Activated CD8-positive, alpha-beta memory T cell treated with anti-CD3 and anti-CD28 coated beads for 24 hours (primary cell): Measurements from ENCODE around the gene CRELD1.
"Not testable (repeated sequence)": the region's sequence is repeated elsewhere in the genome, so short reads cannot be mapped to it uniquely, and the experiment has no call there.

Source experiments
- DNase-seq: peaks from one replicate; pipeline ENCODE4 v3.0.0-alpha.2; 2020

The CRELD1 gene

GRCh38 chr3:9933561-9934234, at the start of gene CRELD1:
Gene CRELD1 (plus strand): TSS chr3:9933834. CDS start chr3:9934439, 605 bp downstream.
- peak; percentile 98 for DNase-seq

- DNase-seq, result no peak
These were observed 49.0 kb upstream of the CRELD1 start for GRCh38 chr3:9884555-9885165.

GRCh38 chr3:9886328-9886727, 47.3 kb upstream of the CRELD1 start:
- DNase-seq, result no peak

GRCh38 chr3:9887480-9887879, 46.2 kb upstream of the CRELD1 start:
- DNase-seq, result no peak

- no peak for DNase-seq
These were observed 45.1 kb upstream of the CRELD1 start for GRCh38 chr3:9888540-9888939.

- no peak for DNase-seq
These were observed 44.2 kb upstream of the CRELD1 start for GRCh38 chr3:9889405-9889804.

DNA sequence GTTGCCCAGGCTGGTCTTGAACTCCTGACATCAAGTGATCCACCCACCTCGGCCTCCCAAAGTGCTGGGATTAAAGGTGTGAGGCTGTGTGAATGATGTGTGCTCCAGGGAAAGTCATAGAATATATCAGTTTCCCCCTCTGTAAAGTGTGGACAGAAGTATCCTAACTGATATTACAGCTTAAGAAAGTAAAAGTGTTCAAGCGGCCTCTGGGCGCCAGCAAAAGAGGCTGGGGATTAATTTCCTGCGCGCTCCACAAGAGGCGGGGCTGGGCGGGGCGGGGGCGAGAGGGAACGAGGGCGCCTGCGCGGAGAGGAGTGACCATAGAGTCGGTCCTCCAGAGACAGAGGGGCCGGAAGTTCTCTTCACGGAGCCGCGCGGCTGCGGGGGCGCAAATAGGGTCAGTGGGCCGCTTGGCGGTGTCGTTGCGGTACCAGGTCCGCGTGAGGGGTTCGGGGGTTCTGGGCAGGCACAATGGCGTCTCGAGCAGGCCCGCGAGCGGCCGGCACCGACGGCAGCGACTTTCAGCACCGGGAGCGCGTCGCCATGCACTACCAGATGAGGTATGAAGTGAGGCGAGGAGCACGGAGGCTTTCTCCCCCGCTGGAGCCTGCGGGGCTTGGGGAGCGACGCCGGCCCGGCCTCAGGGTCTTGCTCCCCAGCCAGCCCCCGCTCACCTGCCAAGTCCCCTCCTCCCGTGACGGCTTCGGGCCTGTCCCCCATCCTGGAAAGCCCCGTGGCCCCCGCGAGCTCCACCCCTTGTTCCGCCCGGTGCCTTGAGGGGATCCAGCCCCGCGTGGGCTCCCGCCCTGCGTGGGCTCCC, 43.2 kb upstream of the CRELD1 start, which contains the start of gene JAGN1:
Gene JAGN1 (plus strand): TSS at position 362 of the 823 bp plus-strand sequence. CDS start 113 bp downstream, at position 475.
- DNase-seq, result peak; percentile 98

GRCh38 chr3:9891072-9891622, 42.5 kb upstream of the CRELD1 start:
- no peak for DNase-seq

DNA sequence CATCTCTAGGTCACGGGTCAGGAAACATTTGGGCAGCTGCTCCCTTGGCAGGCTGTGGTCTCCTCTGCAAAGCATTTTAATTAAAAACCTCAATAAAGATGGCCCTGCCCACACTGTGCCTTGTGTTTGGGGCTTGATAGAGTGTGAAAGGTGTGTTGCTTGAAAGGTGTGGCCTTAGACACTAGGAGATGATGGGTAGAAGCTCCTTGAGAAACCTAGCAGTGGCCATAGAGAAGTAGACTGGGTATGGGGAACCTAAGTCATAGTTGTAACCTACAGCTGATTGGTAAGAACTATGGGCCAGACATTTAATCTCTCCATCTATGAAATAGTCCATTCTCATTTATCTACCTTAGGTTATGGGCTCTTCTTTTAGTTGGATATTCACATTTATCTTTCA, 39.9 kb upstream of the CRELD1 start:
- DNase-seq, result no peak

- not testable (repeated sequence) for DNase-seq
These were observed 37.9 kb upstream of the CRELD1 start for GRCh38 chr3:9895715-9896114.

DNA sequence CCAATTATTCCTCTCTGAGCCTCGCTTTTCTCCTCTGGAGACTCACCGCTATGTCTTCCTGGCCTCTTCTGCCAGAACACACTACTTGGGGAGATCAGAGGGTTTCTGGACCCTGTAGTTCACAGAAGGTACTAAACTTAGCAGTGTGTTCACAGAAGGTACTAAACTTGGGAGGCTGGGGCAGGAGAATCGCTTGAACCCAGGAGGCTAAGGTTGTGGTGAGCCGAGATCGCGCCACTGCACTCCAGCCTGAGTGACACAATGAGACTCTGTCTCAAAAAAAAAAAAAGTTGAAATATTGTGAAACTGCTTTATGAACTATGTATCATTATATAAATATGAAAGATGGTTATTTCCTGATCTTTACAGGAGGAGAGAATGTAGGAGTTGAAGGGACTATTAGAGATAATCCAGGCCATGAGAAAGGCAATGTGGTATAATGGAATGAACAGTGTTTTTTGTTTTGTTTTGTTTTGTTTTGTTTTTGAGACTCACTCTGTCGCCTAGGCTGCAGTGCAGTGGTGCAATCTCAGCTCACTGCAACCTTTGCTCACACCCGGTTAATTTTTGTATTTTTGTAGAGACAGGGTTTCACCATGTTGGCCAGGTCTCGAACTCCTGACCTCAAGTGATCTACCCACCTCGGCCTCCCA, 36.8 kb upstream of the CRELD1 start:
- not testable (repeated sequence) for DNase-seq

DNA sequence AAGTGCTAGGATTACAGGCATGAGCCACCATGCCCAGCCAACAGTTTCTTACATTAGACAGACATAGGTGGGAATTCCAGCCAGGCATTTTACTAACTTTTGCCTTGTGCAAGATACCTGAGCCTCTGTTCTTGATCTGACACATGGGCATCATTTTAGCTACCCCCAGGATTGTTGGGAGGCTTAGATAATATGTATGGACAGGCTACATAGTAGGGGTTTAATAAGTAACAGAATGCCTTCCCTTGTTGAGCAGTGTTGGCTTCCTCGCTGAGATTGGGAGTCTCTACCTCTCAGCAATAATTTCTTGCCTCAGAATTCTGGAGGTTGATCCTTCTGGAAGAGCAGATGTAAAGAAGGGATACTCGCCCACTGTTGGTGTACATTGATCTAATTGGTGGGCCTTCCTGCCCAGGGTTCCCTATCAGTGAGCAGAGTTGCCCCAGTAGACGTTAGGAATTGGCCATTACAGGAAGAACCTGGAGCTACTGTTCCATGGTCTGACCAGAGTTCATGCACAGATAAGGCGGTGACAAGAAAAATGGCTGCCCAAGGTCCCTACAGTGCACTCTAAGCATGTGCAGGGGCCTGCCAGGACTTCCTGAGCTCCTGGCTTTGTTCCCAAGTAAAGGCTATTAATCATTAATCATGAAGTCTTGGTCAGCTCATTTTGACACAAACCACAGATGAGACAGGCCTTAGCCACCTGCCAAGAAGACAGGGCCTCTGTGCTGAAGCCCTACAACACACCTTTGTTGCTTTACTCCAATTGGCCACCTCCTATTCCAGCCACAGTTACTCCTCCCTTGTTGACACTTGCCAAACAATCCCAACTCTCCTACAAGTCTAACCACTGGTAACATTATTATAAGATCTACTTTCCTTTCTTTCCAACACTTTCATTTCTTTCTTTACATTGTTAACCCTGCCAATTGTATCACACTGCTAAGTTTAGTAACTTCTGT, 35.9 kb upstream of the CRELD1 start:
- DNase-seq, result no peak

GRCh38 chr3:9898467-9899241, 35.0 kb upstream of the CRELD1 start:
- no peak for DNase-seq

GRCh38 chr3:9899289-9899791, 34.3 kb upstream of the CRELD1 start:
- DNase-seq, result no peak

DNA sequence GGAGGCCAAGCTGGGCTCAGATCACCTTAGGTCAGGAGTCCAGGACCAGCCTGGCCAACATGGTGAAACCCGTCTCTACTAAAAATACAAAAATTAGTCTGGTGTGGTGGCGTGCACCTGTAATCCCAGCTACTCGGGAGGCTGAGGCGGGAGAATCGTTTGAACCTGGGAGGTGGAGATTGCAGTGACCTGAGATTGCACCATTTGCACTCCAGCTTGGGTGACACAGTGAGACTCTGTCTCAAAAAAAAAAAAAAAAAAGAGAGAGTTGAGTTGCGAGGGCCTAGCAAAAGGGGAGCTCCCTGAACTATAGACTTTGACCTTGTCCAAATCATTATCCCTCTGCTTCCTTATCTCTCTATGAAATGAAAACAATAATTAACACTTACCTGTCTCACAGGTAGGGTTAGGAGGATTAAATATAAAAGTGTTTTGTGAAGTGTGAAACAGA, 32.6 kb upstream of the CRELD1 start:
- not testable (repeated sequence) for DNase-seq

DNA sequence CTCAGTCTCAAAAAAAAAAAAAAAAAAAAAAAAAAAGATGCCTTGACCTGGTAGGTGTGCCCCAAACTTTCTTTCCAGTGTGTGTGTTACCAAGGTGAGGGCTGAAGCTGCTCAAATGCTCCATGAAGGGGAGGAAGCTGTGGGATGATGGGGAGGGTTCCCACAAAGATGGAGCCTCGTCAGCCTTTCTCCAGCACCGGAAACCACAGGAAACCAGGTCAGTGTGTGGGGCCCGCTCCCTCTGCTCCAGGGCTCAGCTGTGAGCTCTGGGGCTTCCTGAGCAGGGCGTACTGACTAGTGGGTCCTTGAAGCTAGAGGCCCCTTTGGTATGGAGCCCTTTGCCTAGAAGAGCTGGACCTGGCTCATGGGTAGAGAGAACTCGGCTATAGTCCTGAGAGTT, 31.7 kb upstream of the CRELD1 start:
- peak; percentile 64 for DNase-seq

DNA sequence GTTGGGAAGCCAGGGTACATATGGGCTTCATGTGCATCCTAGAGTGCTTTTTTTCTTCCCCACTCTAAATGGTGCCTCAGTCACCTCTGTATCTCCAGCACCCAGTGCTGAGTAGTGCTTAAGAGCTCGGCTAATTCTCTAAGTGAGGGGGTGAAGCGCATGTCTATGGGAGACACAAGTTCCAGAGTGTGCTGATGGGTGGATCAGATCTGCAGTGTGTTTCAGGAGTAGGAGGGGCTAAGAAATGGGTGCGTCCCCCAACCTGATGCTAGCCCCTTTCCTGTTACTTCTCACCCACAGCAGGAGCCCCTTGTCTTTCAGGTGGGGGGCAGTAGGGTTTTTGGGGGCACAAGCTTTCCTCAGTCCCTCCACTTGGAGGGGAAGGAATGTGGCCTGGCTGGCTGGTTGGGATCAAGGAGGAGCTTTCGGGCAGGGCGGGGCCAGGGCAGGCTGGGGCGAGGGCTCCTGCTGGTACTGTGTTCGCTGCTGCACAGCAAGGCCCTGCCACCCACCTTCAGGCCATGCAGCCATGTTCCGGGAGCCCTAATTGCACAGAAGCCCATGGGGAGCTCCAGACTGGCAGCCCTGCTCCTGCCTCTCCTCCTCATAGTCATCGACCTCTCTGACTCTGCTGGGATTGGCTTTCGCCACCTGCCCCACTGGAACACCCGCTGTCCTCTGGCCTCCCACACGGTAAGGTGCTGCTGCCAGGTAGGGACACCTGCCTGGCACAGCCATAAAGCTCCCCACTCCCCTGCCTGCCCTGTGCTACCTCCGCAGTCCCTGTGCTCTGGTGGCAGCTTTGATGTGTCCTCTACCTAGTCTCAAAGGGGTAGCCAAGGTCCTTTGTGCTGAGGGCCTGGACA, 31.0 kb upstream of the CRELD1 start, which contains the start of gene IL17RE:
Gene IL17RE (plus strand): TSS at position 477 of the 866 bp plus-strand sequence. CDS start 85 bp downstream, at position 562.
- DNase-seq, result peak; percentile 61

GRCh38 chr3:9903238-9903624, 30.4 kb upstream of the CRELD1 start:
- no peak for DNase-seq

DNA sequence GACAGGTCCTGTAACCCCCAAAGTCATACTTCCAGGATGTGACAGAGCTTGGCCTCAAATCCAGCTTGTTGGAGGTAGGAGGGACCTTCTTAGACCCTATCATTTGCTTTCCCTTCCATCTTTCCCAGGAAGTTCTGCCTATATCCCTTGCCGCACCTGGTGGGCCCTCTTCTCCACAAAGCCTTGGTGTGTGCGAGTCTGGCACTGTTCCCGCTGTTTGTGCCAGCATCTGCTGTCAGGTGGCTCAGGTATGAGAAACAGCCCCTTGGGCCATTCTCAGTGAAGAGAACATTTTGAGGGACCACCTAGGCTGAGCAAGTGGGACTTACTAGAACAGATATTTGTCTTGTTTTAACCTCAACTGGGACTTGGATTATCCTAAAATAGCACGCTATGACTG, 29.7 kb upstream of the CRELD1 start:
- no peak for DNase-seq
